Prostate gland (tissue), 2 donors: ENCODE results near the gene CALCB.

Experiments
- CTCF ChIP-seq, 4 experiments: fragments of 200-600 bp in 2 of 4; fragments of 450-650 bp in 2 of 4; sonication (generic) in 2 of 4; IDR thresholded peaks; 1 replicate in 3 of 4; 2 replicates in 1 of 4; pipeline ENCODE4 v1.5.1; 2016 to 2019; ENCODE audit warnings: antibody characterized with exemption in 4 of 4, mild to moderate bottlenecking in 2 of 4, moderate library complexity in 2 of 4
- POLR2A ChIP-seq: fragments of 450-650 bp; IDR thresholded peaks from one replicate; pipeline ENCODE4 v1.6.1; 2016; ENCODE audit warnings: antibody characterized with exemption, mild to moderate bottlenecking
- POLR2AphosphoS5 ChIP-seq: sonication (generic); formaldehyde crosslinking; IDR thresholded peaks from one replicate; pipeline ENCODE4 v1.6.1; 2017; ENCODE audit warnings: antibody characterized with exemption

- TF ChIP-seq CTCF (IDR thresholded peaks at IDR 0.05) = no peak
- TF ChIP-seq POLR2A = no peak
- no peak for TF ChIP-seq POLR2AphosphoS5
Observed at GRCh38 chr11:15109602-15110001, 36.2 kb downstream of the CALCB start.
